ENCODE data around the gene RHO.

- TF ChIP-seq CTCF (conservative IDR thresholded peaks at IDR 0.05 in 1 of 2, IDR thresholded peaks at IDR 0.05 in 1 of 2; ENCODE audit: low read depth in 1 of 2, low read length in 2 of 2) (no peak), EZH2 (IDR thresholded peaks at IDR 0.05; ENCODE audit: low read length, missing control alignments) (no peak)
Measured at GRCh38 chr3:129543999-129544398, 15.6 kb downstream of the RHO start.
